Epidermal melanocyte (primary cell): Measurements from ENCODE around the gene TBC1D32.
"Not testable (repeated sequence)": the region's sequence is repeated elsewhere in the genome, so short reads cannot be mapped to it uniquely, and the experiment has no call there.

Source experiments
- DNase-seq: peaks from one replicate; pipeline ENCODE4 v3.0.0; 2011; ENCODE audit warnings: low spot score; ENCODE audit not compliant: insufficient read length

TBC1D32 gene

GRCh38 chr6:121222656-121223055, 111.6 kb downstream of the TBC1D32 start:
- no peak for DNase-seq

DNA sequence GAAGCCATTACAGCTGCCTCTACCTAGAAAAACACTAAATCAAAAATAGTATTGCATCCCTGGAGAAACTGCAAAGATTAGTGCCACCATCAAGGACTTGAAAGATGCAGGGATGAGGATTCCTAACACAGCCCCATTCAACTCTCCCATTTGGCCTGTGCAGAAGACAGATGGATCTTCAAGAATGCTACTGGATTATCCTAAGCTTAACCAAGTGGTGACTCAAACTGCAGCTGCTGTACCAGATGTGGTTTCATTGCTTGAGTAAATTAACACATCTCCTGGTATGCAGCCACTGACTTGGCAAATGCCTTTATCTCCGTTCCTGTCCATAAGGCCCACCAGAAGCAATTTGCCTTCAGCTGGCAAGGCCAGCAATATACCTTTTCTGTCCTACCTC, 117.4 kb downstream of the TBC1D32 start:
- no peak for DNase-seq

DNA sequence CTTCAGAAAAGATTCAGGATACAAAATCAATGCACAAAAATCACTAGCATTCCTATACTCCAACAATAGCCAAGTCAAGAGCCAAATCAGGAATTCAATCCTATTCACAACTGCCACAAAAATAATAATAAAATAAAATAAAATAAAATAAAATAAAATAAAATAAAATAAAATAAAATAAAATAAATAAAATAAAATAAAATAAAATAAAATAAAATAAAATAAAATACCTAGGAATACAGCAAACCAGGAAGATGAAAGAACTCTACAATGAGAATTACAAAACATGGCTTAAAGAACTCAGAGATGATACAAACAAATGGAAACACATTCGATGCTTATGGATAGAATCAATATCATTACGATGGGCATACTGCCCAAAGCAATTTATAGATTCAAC, 120.9 kb downstream of the TBC1D32 start:
- not testable (repeated sequence) for DNase-seq

DNA sequence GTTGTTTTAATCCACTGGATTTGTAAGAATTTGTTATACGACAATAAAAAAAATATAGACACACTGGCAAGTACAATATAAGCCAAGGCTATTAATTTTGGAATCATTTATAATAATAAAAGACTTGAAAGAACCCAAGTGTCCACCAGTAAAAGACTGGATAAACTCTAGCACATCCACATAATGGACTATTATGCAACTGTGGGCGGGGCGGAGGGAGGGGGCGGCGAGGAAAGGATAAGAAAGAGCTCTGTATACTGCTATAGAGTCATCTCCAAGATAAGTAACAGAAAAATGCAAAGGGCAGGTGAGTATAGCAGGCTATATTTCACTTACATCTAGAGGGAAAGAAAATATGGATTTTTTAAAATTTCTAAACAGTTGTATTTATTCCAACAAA, 123.3 kb downstream of the TBC1D32 start:
- no peak for DNase-seq

DNA sequence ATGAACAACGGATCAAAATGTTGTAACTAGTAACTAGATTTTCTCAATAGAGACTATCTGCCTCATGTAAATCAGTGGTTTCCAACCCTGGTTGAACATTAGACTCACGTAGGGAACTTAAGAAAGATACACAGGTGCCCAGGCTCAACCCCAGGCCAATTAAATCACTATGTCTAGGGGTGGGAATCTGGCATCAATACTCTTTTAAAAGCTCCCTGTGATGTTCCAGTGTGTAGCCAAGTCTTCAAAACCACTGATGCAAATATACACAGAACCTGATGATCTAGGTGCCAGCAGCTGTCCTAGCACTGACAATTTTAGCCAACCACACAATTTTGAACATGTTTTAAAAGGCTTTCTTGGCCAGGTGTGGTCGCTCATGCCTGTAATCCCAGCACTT, 128.7 kb downstream of the TBC1D32 start:
- no peak for DNase-seq

- DNase-seq = no peak
These were observed 133.2 kb downstream of the TBC1D32 start for GRCh38 chr6:121201105-121201504.

DNA sequence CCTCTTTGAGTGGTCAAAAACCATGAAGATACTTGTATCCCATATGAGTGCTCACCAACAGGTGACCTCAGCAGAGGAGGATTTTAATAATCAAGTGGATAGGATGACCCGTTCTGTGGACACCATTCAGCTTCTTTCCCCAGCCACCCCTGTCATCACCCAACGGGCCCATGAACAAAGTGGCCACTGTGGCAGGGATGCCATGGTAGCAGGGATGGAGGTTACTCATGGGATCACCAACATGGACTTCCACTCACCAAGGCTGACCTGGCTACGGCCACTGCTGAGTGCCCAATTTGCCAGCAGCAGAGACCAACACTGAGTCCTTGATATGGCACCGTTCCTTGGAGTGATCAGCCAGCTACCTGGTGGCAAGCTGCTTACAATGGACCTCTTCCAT, 138.2 kb downstream of the TBC1D32 start:
- not testable (repeated sequence) for DNase-seq

- DNase-seq = no peak
These were observed 144.2 kb downstream of the TBC1D32 start for GRCh38 chr6:121190122-121190521.

GRCh38 chr6:121188356-121188755, 145.9 kb downstream of the TBC1D32 start:
- DNase-seq = no peak

- DNase-seq = no peak
These were observed 146.5 kb downstream of the TBC1D32 start for GRCh38 chr6:121187833-121188200.

DNA sequence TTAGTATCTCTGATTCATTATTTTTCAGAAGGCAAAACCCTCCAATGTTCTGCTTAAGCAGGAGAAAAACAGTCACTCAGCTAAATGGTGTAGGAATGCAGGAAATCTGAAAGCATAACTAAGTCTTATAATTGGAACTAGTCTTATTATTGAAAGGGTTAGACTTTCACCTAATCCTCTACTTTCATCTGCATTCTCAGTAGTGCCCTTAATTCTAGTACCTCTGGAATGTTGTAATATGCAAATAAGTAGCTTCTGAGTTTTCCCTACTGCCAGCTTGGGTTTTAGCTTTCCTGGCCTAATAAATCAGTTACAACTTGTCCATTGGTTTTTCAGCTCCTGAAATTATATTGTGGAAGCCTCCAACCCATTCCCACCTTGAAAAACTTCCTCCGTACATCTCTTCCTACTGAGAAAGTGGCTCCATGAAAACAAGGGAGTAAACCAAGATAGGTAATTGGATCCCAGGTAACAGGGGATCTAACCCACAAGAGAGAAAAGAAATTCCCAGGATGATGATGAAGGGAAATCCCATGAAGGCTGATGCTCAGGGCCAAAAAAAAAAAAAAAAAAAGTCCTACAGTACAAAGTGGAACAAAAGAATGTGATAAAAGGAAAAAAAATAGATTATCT, 147.0 kb downstream of the TBC1D32 start:
- no peak for DNase-seq

DNA sequence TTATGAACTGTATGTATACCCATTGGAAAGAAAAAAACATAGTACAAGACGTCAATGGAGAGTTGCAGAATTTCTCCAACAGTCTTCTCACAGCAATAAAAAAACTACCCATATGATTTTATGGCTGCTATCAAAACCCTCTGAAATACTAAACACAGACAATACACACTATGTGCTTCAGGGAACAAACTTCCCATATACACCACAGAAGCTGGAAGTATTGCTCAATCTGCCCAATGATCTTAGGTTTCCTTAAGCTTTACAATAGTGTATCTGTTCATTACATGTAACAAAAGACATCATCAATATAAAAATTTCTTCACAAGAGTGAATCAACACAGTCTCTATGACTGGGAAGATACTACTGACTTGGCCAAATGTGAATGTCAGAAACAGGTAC, 150.5 kb downstream of the TBC1D32 start:
- DNase-seq = no peak

GRCh38 chr6:121175827-121176226, 158.5 kb downstream of the TBC1D32 start:
- DNase-seq = no peak

DNA sequence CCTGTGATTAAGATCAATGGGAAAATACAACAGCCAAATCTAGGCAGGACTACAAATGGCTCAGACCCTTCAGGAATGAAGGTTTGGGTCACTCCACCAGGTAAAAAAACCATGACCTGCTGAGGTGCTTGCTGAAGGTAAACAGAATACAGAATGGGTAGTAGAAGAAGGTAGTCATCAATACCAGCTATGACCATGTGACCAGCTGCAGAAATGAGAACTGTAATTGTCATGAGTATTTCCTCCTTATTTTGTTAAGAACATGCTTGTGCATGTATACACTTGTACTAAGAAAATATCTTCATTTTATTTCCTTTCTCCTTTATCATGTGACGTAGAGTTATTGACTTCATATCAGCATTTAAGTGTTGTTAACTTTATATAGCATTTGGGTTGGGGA, 161.8 kb downstream of the TBC1D32 start:
- not testable (repeated sequence) for DNase-seq

GRCh38 chr6:121171879-121172278, 162.4 kb downstream of the TBC1D32 start:
- DNase-seq = no peak

GRCh38 chr6:121161886-121162285, 172.4 kb downstream of the TBC1D32 start:
- no peak for DNase-seq

DNA sequence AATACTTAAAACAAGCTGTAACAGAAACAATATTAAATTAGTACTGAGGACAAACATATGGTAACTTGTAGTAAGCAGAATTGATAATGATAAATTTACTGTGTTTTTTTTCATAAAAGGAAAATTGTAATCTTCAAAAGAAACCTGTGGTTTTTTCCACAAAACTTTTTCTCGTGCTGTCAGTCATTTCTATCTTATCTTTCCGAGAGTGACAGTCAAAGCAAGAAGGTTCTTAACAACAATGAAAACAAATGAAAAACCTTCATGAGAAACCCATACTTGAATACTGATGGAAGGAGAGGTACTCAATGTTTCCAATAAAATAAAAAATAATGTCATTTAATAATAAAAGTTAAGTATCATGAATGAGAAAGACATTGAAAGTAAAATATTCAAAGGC, 174.0 kb downstream of the TBC1D32 start:
- no peak for DNase-seq

DNA sequence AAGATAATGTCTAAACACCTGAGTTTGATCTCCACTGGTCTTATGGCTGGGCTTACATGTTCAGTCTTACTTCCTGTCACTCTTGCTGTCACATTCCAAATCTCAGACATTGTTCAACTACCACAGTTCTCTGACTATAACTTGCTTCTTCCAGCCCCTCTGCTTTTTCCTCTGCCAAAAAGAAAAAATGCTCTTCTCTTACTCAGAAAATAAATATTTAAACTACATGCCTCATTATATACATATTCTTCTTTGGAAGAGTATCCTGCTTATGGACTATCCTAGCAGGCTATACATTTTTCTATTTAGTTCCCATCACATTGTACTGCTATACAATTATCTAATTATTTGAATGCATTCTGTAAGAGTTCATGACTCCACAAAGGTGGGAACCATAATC, 175.4 kb downstream of the TBC1D32 start:
- no peak for DNase-seq

DNA sequence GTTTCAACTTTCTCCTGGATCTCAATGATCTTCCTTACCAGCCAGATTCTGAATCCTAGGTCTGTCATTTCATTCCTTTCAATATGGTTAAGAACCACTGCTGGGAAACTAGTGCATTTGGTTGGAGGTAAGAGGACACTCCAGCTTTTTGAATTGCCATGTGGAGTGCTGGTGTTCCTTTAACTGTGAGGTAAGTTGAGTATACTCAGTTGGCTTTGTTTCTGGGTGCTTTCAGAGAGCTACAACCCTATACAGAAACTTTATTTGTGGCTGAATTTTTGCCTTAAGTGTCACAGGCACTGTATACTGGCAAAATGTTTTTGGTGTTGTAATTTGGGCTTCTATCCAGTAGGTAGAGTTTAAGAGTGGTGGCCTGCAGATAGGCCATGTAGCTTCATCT, 175.8 kb downstream of the TBC1D32 start:
- no peak for DNase-seq

DNA sequence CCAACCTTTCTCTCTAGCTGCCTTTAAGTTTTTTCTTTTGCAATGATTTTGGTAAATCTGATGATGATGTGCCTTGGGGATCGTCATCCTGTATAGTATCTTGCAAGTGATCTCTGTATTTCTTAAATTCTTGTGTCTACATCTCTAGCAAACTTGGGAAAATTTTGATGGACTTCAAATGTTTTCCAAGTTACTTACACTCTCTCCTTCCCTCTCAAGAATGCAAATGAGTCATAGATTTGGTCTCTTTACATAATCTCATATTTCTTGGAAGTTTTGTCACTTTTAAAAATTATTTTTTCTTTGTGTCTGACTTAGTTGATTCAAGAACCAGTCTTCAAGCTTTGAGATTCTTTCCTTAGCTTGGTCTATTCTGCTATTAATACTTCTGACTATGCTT, 176.4 kb downstream of the TBC1D32 start:
- DNase-seq = no peak

- no peak for DNase-seq
These were observed 190.8 kb downstream of the TBC1D32 start for GRCh38 chr6:121143476-121143875.

GRCh38 chr6:121142093-121142492, 192.2 kb downstream of the TBC1D32 start:
- no peak for DNase-seq

GRCh38 chr6:121135425-121135824, 198.9 kb downstream of the TBC1D32 start:
- no peak for DNase-seq

DNA sequence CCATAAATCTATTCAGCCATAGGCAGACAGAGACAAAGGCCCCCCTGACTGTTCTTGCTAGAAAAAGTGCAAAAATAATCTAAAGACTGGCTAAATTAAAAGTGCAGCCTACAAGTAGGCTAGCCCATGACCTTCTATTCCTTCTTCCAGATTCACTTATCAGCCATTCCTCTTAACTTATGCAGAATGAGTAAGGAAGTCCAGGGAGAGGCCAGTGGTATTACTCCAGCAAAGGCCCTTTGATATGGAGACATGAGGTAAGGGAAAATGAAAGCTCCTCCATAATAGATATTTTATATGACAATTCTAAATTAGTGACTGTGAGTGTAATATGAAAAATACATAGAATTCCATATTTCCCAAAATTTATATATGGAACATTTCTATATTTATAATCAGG, 199.4 kb downstream of the TBC1D32 start:
- DNase-seq = no peak
